HPDE6-E6E7 (cell line): Measurements from ENCODE around the gene IRF4.
"Not testable (repeated sequence)": the region's sequence is repeated elsewhere in the genome, so short reads cannot be mapped to it uniquely, and the experiment has no call there.

ENCODE experiments used
- DNase-seq: peaks from one replicate; pipeline ENCODE4 v3.0.0; 2011; ENCODE audit warnings: missing footprints; ENCODE audit errors: extremely low spot score

The IRF4 gene

DNA sequence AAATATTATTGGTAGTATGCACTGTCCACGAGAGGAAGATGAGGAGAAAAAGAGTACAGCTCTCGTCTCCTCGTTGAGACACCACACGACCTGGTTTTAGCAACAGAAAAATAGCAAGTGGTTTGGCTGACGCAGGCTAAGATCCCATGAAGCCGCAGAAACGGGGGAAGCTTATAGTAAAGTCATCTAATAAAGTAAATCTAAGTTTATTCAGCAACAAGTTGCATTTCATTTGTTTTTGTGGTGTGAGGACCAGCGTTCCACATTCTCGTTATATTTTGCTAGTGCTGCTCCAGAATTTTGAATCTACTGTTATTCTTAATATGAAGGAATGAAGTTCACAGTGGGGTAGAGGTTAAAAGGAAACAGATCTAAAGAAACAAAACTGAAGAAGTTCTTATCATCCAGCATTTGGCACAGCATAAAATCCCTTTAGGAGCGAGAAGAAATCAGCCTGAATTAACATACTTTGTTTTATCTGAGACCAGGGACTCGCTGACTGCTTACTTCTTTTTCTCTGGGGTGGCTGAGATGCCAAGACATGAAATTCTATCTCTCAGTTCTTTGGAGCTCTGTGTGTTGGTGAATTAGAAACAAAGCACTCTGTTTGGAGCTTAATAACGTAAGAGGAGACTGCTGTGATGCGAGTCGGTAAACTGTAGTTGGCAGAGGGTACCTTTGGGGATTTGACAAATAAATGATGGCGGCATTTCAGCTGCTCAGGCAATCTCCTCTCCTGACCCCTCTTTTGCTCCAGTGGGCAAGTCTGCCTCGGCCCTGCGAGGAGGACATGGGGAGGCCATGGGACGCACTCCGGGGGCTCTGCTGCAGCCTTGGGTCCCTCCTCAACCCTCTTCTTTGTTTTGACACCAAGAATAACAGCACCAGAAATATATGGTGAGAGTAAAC is 24.9 kb upstream of the IRF4 start:
- no peak for DNase-seq

DNA sequence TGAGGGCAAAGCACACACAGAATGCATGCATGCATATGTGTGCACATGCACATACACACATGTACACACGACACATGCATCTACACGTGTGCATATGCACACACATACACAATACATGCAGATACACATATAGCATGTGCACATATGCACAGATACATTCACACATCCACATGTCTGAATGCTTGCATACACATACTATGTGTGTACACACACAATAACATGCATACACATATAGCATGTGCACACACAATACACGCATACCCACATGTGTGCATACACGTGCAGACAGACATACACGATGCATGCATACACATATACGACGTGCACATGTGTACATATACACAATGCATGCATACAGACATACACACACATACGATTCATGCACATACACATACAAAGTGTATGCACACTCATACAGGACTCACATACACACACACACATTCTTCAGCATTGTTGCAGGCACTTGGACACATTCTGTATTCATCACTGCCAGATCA is 24.2 kb upstream of the IRF4 start:
- no peak for DNase-seq

DNA sequence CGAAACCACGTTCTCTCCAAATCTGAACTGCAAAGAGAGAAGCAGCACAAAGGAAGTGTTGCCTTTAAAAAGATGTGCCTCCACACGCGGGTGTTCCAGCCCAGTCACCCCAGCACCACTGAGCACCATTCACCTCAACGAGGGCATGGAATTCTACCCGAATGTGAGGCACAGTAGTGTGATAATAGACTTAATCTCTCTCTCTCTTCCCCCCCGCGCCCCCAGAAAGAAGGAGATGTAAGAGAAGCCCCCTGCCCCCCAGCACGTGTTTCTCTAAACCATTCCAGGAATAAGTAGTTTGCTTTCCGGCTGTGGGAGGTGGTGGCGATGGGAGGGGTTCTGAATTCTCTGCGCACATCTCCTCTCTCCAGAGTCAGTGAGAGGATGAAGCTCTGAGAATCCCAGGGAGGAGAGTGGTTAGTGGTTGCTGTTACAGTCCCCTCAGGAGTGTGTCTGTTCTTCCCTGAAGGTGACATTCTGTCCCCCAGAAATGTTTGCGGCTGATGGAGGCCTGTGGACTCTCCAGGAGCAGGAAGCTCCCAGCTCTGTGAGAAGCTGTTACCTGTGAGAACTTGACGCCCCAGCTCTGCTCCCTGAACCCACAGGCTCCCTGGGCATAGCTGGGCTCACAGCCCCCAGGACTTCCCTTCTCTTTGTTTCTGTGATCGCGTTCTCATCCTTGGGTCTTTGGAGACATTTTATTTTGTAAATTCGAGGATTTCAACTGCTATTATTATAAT is 23.5 kb upstream of the IRF4 start:
- DNase-seq, result no peak

DNA sequence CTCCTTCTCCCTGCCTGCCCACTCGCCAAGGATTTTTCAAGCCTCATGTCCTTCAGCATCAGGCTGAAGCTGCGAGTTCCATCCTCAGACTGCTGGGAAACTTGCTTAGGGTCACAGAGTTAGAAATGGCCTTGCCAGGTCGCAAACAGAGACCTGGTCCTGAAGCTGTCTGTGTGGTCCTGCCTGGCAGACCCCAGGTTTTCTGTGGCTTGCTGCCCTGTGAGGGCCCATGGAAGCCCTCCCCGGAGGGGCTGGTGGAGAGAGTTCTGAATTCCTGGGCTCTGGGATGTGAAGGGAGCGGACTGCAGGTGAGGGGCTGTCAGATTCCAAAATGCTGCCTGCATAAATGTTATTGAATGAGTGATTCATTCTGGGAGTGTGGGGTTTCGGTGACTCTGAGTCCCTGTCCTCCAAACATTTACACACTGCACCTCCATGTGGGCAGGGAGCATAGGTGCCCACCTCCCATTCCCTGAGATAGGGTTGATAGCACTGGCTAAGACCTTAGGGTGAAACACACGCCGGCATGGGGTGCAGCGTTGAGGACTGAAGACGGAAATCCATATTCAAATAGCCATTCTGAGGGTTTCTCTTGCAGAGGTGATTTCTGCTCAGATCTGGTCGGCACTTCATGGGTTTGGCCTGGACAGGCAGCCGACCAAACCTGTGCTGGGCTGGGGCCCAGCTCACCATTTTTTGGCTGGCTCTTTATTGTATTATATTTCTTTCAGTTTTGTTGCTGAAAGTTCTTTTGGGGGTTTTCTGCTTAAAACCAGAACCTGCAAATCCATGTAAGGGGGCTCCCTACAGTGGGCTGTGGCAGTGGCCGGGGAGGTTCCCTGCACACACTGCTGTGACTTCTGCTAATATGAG is 21.8 kb upstream of the IRF4 start:
- DNase-seq, result no peak

DNA sequence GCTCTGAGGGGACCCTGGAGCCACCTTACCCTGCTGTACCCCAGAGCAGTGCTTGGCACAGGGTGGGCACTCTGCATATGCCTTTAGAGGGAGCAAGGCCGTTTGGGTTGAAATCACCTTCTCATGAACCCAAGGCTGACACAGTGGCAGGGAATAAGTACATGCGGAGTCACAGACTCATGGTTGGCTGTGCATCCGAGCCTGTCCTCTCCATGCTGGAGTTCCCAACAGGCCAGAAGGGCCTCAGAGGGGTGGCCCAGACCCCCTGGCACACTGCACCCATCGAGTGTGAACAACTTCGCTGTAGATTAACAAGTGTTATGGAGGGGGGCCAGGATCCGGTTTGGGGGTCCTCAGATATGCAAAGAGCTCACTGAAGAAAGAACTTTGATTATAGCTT is 21.0 kb upstream of the IRF4 start:
- DNase-seq, result no peak

DNA sequence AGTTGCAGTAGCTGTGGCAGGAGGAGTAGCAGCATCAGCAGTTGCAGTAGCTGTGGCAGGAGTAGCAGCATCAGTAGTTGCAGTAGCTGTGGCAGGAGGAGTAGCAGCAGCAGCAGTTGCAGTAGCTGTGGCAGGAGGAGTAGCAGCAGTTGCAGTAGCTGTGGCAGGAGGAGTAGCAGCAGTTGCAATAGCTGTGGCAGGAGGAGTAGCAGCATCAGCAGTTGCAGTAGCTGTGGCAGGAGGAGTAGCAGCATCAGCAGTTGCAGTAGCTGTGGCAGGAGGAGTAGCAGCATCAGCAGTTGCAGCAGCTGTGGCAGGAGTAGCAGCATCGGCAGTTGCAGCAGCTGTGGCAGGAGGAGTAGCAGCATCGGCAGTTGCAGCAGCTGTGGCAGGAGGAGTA is 19.7 kb upstream of the IRF4 start:
- not testable (repeated sequence) for DNase-seq

DNA sequence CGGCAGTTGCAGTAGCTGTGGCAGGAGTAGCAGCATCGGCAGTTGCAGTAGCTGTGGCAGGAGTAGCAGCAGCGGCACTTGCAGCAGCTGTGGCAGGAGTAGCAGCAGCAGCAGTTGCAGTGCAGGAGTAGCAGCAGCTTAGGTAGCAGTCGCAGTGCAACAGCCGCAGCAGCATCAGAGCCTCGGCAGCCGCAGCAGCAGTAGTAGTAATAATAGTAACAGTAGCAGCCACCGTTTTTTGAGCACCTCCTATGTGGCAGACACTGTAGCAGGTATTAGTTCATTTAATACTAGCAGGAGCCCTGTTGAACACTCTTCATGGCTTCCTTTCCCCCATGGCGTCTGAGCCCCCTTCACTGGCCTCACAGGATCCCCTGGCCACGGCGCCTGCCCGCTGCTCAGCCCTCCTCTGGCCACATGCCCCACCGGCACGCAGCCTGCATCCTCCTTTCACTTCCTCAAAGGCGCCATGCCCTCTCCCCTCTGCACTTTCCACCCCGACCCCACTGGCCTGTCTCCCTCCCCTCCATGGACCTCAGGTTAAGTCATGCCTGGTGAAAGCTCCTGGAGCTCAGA is 19.1 kb upstream of the IRF4 start:
- no peak for DNase-seq

DNA sequence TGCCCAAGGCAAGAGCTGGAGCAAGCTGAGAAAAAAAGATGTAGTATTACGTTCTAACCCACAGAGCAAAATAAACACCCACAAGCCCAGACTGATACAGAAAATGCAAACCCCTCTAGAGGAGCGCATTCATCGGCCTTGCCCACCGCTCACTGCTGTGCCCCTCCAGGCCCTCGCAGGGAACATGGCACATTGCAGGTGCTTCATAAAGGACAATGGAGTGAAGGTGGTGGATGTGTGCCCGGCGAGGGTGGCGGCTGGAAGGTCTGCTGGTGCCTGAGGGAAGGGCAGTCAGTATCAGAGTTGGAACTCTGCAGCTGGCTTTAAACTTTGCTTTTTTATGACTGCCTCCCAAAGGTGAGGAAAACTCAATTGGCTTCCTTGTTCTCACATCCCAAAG is 18.5 kb upstream of the IRF4 start:
- no peak for DNase-seq

DNA sequence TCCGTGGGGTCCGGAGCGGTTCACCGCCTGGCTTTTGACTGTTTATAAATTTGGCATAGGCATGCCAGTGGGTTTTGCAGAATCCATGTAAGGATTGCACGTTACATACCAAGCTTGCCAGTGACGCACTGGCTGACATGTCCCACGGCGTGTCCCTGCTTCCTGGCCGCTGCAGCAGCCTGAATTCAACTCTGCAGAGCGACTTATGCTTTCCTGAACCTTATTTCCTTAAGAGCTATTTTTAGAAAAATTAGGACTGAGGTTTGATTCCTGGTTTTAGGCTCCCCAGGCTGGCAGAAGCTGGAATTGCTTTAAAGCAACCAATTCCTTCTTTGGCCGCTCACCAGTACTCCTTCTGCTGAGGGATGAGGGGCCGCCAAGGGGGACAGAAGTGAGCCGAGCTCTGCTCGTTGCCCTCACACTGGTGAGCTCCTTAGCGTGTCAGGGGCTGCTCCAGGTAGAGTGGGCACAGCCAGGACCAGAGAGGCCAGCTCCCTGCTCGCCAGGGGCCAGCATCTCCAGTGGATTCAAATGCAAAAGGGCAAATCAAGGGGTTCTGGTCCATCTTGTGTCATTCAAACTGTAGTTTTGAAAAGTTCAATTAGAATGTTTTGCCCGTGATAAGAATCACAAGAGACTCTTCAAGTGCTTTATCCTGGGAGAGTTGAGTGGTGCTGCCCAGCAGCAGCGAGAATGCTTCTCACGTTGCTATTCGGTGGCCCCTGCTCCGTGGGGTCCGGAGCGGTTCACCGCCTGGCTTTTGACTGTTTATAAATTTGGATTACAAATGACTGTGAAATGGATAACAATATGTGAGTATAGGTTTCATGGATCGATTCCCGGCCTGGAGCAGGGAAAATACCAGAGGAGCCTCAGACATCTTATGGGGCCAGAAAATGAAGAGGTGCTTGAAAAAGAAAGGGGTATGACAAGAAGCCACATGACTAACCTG is 17.5 kb upstream of the IRF4 start:
- DNase-seq, result peak; percentile 10

DNA sequence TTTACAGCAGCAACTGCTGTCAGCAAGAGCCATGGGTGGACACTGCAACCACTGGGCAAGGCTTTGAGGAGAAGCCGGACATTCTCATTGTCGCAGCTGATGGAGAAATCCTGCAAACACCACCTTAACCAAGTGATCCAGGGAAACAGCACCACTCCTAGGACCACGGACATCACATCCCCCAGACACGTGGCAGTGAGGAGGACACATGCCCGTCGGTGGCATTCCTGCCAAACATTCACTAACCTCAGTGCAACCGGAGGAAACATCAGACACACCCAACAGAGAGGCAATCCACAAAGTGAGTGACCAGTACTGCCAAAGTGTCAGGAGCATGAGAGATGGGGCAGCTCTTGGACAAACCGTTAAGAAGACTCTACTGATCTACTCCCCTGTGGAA is 16.6 kb upstream of the IRF4 start:
- DNase-seq, result no peak

DNA sequence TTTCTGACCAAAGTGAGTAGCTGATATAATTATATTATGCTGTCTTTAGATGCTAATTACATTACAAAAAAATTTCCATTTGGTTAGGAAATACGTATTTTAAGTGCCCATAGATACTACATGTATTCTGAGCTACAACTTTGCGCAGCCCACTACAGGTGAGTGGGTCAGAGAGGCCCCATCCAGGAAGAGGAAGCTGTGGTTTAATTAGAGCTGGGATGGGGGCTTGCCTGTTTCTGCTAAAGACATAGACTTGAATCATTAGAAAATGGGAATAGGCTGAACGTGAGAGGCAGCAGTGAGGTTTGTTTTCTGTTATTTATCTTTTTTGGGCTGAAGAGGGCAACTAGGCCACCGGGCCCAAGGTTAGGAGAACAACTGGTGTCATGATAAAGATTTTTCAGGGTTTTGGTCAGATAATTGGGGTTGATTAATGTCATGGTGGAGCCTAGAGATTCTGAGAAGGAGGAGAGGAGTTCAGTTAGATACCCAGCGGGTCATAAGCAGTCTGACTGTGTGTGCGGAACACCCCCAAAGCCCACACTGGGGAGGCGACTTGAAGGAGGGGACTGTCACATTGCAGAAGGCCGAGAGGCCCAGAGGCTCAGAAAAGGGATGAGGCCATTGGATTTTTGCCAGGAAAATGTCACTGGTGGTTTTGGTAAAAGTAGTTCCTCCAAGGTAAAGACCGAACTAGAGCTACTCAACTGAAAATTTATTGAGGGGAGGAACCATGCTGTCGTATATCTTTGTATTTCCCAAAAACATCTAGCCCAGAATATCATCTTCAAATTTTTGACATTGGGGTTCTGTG is 14.5 kb upstream of the IRF4 start:
- no peak for DNase-seq

DNA sequence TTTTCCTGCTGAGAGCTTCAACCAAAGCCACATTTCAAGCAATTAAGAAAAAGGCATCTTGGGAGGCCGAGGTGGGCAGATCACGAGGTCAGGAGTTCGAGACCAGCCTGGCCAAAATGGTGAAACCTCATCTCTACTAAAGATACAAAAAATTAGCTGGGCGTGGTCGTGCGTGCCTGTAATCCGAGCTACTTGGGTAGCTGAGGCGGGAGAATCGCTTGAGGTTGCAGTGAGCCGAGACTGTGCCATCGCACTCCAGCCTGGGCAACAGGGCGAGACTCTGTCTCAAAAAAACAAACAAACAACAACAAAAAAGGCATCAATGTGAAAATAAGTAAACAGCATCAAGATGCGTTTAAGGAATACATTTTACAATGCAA is 13.9 kb upstream of the IRF4 start:
- DNase-seq, result not testable (repeated sequence)

DNA sequence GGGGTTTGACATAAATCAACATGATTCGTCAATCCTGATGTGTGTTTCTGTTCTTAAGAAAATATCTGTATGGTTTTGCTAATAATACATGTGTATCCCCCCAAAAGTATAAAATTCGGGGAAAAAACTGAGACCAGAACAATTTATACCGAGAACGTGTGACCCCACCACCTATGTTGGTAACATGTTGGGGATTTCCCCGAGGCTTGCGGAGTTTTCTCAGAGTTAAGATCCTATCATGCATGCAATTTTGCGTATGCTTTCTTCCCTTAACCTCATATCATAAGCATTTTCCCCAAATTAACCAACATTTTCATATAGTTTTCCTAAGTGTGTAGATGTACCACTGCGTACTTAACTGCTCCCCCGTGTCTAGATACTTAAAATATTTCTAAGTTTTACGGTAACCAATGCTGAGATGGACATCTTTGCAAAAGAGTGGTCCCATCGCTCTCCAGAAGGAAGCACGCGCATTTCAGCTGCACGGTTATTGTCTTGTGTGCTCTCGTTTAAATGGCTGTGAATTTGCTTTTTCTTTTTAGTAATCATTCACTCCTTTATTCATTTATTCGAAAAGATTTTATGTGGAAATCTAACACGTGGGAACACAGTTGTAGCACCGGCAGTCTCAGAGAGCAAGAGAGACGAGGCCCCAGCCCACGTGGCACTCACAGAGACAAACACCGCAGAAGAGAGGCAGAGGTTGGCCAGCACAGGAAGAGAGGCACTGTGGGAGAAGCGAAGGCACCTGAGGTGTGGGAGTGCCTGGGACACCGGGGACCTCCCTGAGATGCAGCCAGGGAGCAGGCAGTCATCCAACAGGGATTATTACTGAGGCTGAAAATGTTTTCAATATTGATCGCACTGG is 13.2 kb upstream of the IRF4 start:
- no peak for DNase-seq

DNA sequence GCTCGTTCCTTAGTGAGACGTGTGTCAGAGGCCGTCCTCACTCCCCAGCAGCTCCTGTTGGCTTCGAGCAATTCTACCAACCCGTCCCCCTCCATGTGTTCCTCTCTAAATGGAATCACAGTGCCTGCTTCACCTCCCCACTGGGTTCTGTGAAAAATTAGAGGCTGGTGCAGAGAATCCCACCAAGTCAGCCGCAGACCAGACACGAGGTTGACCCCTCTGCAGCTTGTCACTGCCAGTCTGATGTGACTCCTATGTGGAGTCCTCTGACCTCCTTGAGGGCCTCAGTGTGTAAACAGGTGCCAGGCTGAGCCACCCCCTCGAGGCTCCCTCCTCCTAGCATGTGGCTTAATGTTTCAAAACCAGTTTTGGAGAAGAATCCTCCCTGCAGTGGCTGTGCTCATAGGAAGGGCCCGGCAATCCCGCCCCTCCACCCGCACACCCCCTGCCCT is 12.6 kb upstream of the IRF4 start:
- DNase-seq, result no peak

DNA sequence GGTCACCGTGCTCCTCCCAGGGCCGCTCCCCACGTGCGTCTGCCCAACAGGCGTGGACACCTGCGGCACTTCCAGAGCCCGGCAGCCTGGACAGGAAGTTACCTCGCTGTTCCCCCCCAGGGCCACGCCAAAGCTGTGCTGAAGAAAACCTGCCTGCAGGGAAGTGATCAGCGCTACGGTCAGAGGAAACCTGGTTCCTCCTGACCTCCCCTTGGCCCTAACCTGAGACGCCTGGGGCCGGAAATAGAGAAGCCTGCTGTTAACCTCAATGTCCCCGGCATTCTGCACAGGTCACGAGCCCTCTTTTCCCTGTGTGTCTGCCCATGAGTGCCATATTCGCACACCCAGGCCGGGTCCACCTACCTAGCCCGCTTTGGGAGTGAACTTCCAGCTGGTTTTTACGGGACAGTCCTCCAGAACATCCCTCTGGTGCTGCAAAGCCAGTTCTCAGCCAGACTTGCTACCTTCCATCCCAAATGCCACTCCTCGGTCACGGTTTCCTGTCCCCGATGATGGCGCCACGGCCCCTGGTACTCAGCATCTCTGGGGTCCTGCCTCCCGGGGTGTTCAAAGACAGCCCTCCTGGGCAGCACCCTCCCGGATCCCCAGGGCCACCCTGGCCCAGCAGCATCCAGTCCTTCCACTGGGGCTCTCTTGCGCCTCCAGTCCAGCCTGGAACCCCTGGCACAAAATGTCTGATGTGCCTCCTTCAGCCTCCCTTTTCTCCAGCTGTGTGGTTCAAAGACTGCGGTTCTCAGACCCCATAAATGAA is 12.0 kb upstream of the IRF4 start:
- DNase-seq, result no peak

DNA sequence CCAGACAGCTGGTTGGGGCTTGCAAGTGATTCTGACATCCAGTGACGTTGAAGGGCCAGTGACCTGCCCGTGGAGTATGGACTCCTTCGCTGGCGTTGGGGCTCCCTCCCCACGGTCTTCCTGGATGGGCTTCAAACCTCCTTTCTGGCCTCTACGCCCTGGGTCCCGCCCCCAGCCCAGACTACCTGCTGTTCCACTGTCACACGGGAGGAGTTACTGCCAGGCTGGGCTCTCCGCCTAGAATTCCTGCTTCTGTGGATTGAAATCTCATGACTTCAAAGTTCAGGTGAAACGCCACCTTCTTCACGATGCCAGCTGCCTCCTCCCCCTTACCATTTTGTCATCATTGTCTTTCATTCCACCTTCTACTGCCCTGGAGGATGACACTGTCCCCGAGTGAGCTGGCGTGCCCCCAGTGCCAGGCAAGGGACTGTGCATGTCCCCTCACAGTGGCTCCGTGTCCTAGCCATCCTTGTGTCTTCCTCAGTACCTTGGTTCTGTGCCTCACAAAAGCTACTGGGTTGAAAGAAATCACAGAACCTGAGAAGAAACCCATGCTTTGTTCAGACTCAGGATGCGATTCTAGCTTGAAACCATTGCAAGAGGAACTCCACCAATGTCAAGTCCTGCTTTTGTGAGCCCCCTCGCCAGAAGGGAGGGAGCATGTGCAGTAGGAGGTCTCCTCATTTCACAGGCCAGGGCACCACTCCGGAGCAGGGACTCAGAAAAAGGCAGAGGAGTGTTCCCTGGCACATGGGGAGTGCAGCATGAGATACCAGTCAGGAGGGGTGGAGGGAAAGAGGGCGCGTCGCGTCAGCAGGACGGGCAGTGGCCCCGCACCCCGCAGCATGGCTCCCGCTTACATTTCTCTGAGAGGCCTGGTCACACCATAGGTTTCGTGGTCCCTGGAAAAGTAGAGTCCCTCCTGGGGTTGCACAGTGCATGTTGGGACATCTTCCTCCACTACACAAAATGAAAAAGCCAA is 11.0 kb upstream of the IRF4 start:
- no peak for DNase-seq
